Measurements from ENCODE around the gene NRXN2.

The NRXN2 gene

DNA sequence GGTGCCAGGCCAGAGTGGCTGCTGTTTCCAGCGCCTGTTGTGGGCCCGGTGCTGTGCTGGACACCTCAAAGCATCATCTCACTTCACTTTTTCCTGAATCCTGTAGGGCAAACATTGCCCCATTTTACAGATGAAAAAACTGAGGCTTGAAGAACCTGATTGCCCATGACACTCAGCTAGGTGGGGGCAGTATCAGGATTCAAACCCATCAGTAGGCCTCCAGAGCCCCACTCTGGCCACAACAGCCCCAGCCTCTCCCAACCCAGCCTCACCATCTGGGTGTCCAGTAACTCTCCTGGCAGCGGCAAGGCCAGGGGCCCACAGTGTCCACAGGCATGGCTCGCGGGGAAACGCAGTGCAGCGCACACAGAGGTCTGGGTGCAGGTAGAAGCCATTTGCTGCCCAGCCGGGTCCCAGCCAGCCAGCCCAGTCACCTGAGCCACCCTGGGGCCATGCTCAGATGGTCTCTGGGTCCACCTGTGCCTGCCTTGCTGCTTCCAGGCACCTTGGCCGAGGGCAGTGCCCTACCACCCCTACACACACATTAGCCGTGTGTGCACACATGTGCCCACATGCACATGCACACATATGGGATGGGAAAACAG, 120.4 kb downstream of the NRXN2 start:
- no peaks in the 10 kb centered on the region for H3K36me3 ChIP-seq (ENCODE audit: control insufficient read depth in 4 of 4, insufficient read depth in 4 of 4, low read length in 3 of 4)
- 93% methylated on average over 6 of the region's 10 CpGs for WGBS (ENCODE audit: insufficient coverage)
- H3K27me3 ChIP-seq (replicated peaks in 2 of 5; ENCODE audit: control insufficient read depth in 4 of 5, insufficient read depth in 5 of 5, low read length in 4 of 5): no peaks in the 10 kb centered on the region
- ChIA-PET CTCF (interaction anchor here (1.1 to 1.4 kb wide), 2 partner anchors 42 to 115 kb away, joined by 3 to 4 read pairs; no protein-coding TSS in a partner anchor), POLR2A (no interaction called here)
- no peak overlapping the region for H3K4me3 ChIP-seq (ENCODE audit: control insufficient read depth in 1 of 7, extremely low read depth in 1 of 7, insufficient read depth in 4 of 7, low read depth in 2 of 7, low read length in 6 of 7)
- no peak overlapping the region for H3K27ac ChIP-seq (ENCODE audit: insufficient read depth in 1 of 2, low read depth in 1 of 2, low read length in 2 of 2, poor library complexity in 1 of 2, severe bottlenecking in 2 of 2)
- DNase-seq: no peak
- no peaks in the 10 kb centered on the region for H3K4me1 ChIP-seq (ENCODE audit: control extremely low read depth in 1 of 4, control insufficient read depth in 4 of 4, insufficient read depth in 4 of 4, low read length in 3 of 4)
- peaks cover 0 to 3% (median 0%) of the 10 kb centered on the region in 5 experiments for H3K9me3 ChIP-seq (ENCODE audit: control extremely low read depth in 1 of 5, control insufficient read depth in 4 of 5, insufficient read depth in 2 of 5, low read depth in 1 of 5, low read length in 4 of 5)

DNA sequence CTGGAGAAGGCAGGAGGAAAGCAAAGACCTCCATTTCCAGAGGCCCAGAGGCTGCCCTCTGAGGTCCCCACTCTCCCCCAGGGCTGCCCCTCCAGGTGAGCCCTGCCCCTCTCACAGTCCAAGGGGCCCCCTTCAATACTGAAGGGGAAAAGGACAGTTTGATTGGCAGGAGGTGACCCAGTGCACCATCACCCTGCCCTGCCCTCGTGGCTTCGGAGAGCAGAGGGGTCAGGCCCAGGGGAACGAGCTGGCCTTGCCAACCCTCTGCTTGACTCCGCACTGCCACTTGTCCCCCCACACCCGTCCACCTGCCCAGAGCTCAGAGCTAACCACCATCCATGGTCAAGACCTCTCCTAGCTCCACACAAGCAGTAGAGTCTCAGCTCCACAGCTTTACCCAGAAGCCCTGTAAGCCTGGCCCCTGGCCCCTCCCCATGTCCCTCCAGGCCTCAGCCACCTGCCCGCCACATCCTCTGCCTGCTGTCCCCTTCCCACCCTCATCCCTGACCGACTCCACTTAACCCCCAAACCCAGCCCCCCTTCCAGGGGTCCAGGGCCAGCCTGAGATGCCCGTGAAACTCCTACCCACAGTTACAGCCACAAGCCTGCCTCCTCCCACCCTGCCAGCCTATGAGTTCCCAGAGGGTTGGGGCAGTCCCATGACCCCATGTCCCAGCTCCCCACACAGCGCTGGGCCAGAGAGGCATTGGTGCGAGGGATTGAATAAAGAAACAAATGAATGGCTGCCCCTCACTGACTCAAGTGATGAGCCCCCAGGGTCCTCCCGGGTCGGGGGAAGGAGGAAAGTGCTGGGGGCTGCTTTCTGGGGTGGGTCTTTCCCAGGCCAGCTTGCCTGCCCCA, 121.2 kb downstream of the NRXN2 start:
- CTCF ChIA-PET: interaction anchor here (1.4 kb wide), 1 partner anchor 42 kb away, joined by 4 read pairs; no protein-coding TSS in a partner anchor
- H3K36me3 ChIP-seq (ENCODE audit: control insufficient read depth in 4 of 4, insufficient read depth in 4 of 4, low read length in 3 of 4): no peaks in the 10 kb centered on the region

DNA sequence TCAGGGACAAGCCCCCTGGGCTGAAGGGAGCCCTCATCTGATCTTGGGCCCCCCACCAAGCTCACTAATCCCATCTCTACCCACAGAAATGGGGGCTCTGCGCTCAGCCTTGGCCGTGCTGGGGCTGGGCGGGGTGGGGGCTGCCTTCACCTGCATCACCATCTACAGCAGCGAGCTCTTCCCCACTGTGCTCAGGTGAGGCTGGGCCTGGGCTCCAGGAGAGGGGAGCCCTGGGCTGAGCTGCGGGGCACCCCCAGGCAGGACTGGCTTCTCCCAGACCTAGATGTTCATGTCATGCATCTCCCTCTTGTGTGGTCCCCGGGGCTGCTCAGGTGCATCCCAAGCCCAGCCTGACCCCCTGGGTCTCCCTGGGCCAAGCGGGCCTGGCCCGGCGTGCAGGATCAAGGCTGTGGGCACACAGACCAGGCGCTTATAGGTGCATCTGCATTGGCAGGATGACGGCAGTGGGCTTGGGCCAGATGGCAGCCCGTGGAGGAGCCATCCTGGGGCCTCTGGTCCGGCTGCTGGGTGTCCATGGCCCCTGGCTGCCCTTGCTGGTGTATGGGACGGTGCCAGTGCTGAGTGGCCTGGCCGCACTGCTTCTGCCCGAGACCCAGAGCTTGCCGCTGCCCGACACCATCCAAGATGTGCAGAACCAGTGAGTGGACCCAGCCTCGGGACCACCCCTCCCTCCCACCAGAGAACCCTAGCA, 122.6 kb downstream of the NRXN2 start:
- H3K36me3 ChIP-seq (ENCODE audit: control insufficient read depth in 4 of 4, insufficient read depth in 4 of 4, low read length in 3 of 4): no peaks in the 10 kb centered on the region
- DNase-seq: no peak
- CTCF ChIA-PET: interaction anchor here (1.4 kb wide), 1 partner anchor 94 kb away, joined by 3 read pairs; no protein-coding TSS in a partner anchor
- H3K4me3 ChIP-seq (ENCODE audit: control insufficient read depth in 1 of 7, extremely low read depth in 1 of 7, insufficient read depth in 4 of 7, low read depth in 2 of 7, low read length in 6 of 7): no peak overlapping the region
- H3K4me1 ChIP-seq (ENCODE audit: control extremely low read depth in 1 of 4, control insufficient read depth in 4 of 4, insufficient read depth in 4 of 4, low read length in 3 of 4): no peaks in the 10 kb centered on the region
- no peaks in the 10 kb centered on the region for H3K27me3 ChIP-seq (replicated peaks in 2 of 5; ENCODE audit: control insufficient read depth in 4 of 5, insufficient read depth in 5 of 5, low read length in 4 of 5)
- POLR2A ChIA-PET: no interaction called here
- 95% methylated on average over 19 of the region's 19 CpGs for WGBS (ENCODE audit: insufficient coverage)
- H3K9me3 ChIP-seq (ENCODE audit: control extremely low read depth in 1 of 5, control insufficient read depth in 4 of 5, insufficient read depth in 2 of 5, low read depth in 1 of 5, low read length in 4 of 5): peaks cover 0 to 3% (median 0%) of the 10 kb centered on the region in 5 experiments
- no peak overlapping the region for H3K27ac ChIP-seq (ENCODE audit: insufficient read depth in 1 of 2, low read depth in 1 of 2, low read length in 2 of 2, poor library complexity in 1 of 2, severe bottlenecking in 2 of 2)

More for the DNA sequence above, 121.2 kb downstream of the NRXN2 start:
- POLR2A ChIA-PET: no interaction called here
- Histone ChIP-seq H3K27ac (ENCODE audit: insufficient read depth in 1 of 2, low read depth in 1 of 2, low read length in 2 of 2, poor library complexity in 1 of 2, severe bottlenecking in 2 of 2) (no peak overlapping the region), H3K4me3 (ENCODE audit: control insufficient read depth in 1 of 7, extremely low read depth in 1 of 7, insufficient read depth in 4 of 7, low read depth in 2 of 7, low read length in 6 of 7) (no peak overlapping the region), H3K9me3 (ENCODE audit: control extremely low read depth in 1 of 5, control insufficient read depth in 4 of 5, insufficient read depth in 2 of 5, low read depth in 1 of 5, low read length in 4 of 5) (peaks cover 0 to 3% (median 0%) of the 10 kb centered on the region in 5 experiments), H3K27me3 (replicated peaks in 2 of 5; ENCODE audit: control insufficient read depth in 4 of 5, insufficient read depth in 5 of 5, low read length in 4 of 5) (no peaks in the 10 kb centered on the region), H3K4me1 (ENCODE audit: control extremely low read depth in 1 of 4, control insufficient read depth in 4 of 4, insufficient read depth in 4 of 4, low read length in 3 of 4) (no peaks in the 10 kb centered on the region)
- no peak for DNase-seq
- WGBS (ENCODE audit: insufficient coverage): 86% methylated on average over 11 of the region's 12 CpGs

DNA sequence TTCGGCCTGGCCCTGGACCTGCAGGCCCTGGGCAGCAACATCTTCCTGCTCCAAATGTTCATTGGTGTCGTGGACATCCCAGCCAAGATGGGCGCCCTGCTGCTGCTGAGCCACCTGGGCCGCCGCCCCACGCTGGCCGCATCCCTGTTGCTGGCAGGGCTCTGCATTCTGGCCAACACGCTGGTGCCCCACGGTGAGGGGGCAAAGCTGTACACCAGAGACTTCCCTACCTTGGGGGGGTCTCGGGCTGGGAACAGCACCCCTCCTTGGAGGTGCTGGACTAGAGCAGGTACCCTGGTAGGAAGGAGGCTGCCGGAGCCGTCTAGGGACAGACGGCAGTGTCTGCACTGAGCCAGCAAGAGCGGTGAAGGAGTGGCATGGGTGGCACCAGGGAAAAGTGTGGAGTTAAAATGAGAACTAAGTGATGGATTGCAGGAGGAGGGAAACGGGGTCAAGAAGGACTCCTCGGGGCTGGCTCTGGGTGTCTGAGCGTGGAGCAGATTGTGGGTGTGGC, 123.2 kb downstream of the NRXN2 start:
- Histone ChIP-seq H3K27me3 (replicated peaks in 2 of 5; ENCODE audit: control insufficient read depth in 4 of 5, insufficient read depth in 5 of 5, low read length in 4 of 5) (no peaks in the 10 kb centered on the region), H3K9me3 (ENCODE audit: control extremely low read depth in 1 of 5, control insufficient read depth in 4 of 5, insufficient read depth in 2 of 5, low read depth in 1 of 5, low read length in 4 of 5) (peaks cover 0 to 3% (median 0%) of the 10 kb centered on the region in 5 experiments), H3K27ac (ENCODE audit: insufficient read depth in 1 of 2, low read depth in 1 of 2, low read length in 2 of 2, poor library complexity in 1 of 2, severe bottlenecking in 2 of 2) (no peak overlapping the region), H3K36me3 (ENCODE audit: control insufficient read depth in 4 of 4, insufficient read depth in 4 of 4, low read length in 3 of 4) (no peaks in the 10 kb centered on the region), H3K4me3 (ENCODE audit: control insufficient read depth in 1 of 7, extremely low read depth in 1 of 7, insufficient read depth in 4 of 7, low read depth in 2 of 7, low read length in 6 of 7) (no peak overlapping the region), H3K4me1 (ENCODE audit: control extremely low read depth in 1 of 4, control insufficient read depth in 4 of 4, insufficient read depth in 4 of 4, low read length in 3 of 4) (no peaks in the 10 kb centered on the region)
- 95% methylated on average over 17 of the region's 17 CpGs for WGBS (ENCODE audit: insufficient coverage)
- ChIA-PET POLR2A (no interaction called here), CTCF (interaction anchor here (1.4 kb wide), 1 partner anchor 94 kb away, joined by 3 read pairs; no protein-coding TSS in a partner anchor)
- DNase-seq: no peak

DNA sequence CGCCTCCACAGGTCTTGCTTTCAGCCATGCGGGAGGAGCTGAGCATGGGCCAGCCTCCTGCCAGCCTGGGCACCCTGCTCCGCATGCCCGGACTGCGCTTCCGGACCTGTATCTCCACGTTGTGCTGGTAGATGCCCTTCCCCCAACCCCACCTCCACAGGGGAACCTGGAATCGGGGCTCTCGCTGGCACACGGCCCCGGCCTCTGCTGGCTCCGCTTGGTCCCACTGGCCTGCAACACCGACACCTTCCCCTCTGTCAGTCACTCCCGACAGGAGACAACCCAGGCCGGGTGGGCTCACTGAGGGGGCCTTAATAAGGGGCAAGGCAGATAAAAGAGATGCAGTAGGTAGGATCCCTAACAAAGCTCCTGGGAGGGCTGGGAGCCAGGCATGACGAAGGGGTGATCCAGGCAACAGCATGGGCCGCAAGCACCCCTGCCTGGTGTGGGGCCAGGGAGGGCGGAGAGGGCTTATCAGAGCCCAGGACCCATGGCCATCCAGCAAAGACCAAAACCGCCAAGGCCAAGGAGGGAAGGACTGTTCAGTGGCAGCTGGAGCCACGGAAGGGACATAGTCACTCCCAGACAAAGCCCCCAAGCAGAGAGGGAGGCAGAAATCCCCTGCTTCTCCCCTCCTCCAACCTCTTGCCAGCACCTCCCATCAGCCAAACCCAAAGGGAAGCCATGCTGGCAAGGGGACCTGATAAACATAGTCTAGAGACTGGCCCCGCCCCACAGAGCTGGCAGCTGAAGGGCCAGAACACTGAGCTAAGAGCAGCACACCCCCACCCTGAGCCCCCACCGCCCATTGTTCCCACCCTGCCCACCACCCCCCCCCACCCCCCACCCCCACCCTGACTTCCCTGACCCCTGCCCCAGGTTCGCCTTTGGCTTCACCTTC, 124.0 kb downstream of the NRXN2 start:
- no peak for DNase-seq
- CTCF ChIA-PET: no interaction called here
- H3K4me1 ChIP-seq (ENCODE audit: control extremely low read depth in 1 of 4, control insufficient read depth in 4 of 4, insufficient read depth in 4 of 4, low read length in 3 of 4): no peaks in the 10 kb centered on the region
- H3K27ac ChIP-seq (ENCODE audit: insufficient read depth in 1 of 2, low read depth in 1 of 2, low read length in 2 of 2, poor library complexity in 1 of 2, severe bottlenecking in 2 of 2): no peak overlapping the region
- POLR2A ChIA-PET: no interaction called here
- WGBS (ENCODE audit: insufficient coverage): 97% methylated on average over 18 of the region's 23 CpGs
- H3K4me3 ChIP-seq (ENCODE audit: control insufficient read depth in 1 of 7, extremely low read depth in 1 of 7, insufficient read depth in 4 of 7, low read depth in 2 of 7, low read length in 6 of 7): no peak overlapping the region
- no peaks in the 10 kb centered on the region for H3K36me3 ChIP-seq (ENCODE audit: control insufficient read depth in 4 of 4, insufficient read depth in 4 of 4, low read length in 3 of 4)
- H3K9me3 ChIP-seq (ENCODE audit: control extremely low read depth in 1 of 5, control insufficient read depth in 4 of 5, insufficient read depth in 2 of 5, low read depth in 1 of 5, low read length in 4 of 5): peaks cover 0 to 3% (median 0%) of the 10 kb centered on the region in 5 experiments
- no peaks in the 10 kb centered on the region for H3K27me3 ChIP-seq (replicated peaks in 2 of 5; ENCODE audit: control insufficient read depth in 4 of 5, insufficient read depth in 5 of 5, low read length in 4 of 5)

DNA sequence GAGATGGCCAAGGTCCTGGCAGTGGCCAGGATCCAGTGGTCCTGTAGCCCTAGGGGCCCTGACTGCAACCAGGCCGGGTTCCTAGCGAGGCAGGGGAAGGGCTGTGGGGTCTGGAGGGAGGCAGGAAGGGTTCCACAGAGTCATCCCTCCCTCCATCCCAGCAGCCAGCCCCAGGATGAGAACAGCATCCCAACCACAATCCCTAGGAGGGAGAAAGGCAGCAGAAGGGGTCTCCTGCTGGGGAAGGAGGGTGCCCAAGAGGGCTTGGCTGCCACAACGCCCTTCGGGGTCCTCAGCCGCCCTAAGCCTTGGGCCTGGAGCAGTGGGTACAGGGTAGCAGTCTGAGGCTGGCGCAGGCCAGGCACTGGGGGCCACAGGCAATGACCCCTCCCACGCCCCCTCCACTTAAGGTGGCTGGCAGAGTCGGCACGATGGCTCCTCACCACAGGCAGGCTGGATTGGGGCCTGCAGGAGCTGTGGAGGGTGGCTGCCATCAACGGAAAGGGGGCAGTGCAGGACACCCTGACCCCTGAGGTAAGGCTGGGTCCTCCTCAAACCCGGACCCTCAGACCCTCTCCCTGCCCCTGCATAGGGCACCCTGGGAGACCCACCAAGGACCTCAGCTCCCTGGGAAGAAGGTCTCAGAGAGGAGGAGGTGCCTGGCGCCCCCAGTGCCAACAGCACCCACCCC, 124.7 kb downstream of the NRXN2 start:
- ChIA-PET POLR2A (no interaction called here), CTCF (interaction anchor here (1.2 kb wide), 1 partner anchor 19 kb away, joined by 3 read pairs; no protein-coding TSS in a partner anchor)
- H3K27ac ChIP-seq (ENCODE audit: insufficient read depth in 1 of 2, low read depth in 1 of 2, low read length in 2 of 2, poor library complexity in 1 of 2, severe bottlenecking in 2 of 2): no peak overlapping the region
- DNase-seq: no peak
- H3K27me3 ChIP-seq (replicated peaks in 2 of 5; ENCODE audit: control insufficient read depth in 4 of 5, insufficient read depth in 5 of 5, low read length in 4 of 5): no peaks in the 10 kb centered on the region
- H3K9me3 ChIP-seq (ENCODE audit: control extremely low read depth in 1 of 5, control insufficient read depth in 4 of 5, insufficient read depth in 2 of 5, low read depth in 1 of 5, low read length in 4 of 5): peaks cover 0 to 3% (median 0%) of the 10 kb centered on the region in 5 experiments
- H3K36me3 ChIP-seq (ENCODE audit: control insufficient read depth in 4 of 4, insufficient read depth in 4 of 4, low read length in 3 of 4): no peaks in the 10 kb centered on the region
- H3K4me3 ChIP-seq (ENCODE audit: control insufficient read depth in 1 of 7, extremely low read depth in 1 of 7, insufficient read depth in 4 of 7, low read depth in 2 of 7, low read length in 6 of 7): no peak overlapping the region
- H3K4me1 ChIP-seq (ENCODE audit: control extremely low read depth in 1 of 4, control insufficient read depth in 4 of 4, insufficient read depth in 4 of 4, low read length in 3 of 4): no peaks in the 10 kb centered on the region
- 100% methylated on average over 6 of the region's 12 CpGs for WGBS (ENCODE audit: insufficient coverage)
